ENCODE results near the gene HTR3A.
A peak's percentile ranks its signal among the peaks of the same experiment; 100 is the strongest.

HTR3A gene

GRCh38 chr11:113989916-113990315 is 15.0 kb downstream of the HTR3A start:
- TF ChIP-seq, protein P1, sequence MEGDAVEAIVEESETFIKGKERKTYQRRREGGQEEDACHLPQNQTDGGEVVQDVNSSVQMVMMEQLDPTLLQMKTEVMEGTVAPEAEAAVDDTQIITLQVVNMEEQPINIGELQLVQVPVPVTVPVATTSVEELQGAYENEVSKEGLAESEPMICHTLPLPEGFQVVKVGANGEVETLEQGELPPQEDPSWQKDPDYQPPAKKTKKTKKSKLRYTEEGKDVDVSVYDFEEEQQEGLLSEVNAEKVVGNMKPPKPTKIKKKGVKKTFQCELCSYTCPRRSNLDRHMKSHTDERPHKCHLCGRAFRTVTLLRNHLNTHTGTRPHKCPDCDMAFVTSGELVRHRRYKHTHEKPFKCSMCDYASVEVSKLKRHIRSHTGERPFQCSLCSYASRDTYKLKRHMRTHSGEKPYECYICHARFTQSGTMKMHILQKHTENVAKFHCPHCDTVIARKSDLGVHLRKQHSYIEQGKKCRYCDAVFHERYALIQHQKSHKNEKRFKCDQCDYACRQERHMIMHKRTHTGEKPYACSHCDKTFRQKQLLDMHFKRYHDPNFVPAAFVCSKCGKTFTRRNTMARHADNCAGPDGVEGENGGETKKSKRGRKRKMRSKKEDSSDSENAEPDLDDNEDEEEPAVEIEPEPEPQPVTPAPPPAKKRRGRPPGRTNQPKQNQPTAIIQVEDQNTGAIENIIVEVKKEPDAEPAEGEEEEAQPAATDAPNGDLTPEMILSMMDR (conservative IDR thresholded peaks at IDR 0.05; ENCODE audit: low read length), result no peak
- DNase-seq (ENCODE audit: low read depth), result no peak
- H3K4me3 ChIP-seq (ENCODE audit: low read length), result no peak overlapping the region

- no peak overlapping the region for H3K4me3 ChIP-seq (ENCODE audit: low read length)
- no peak for DNase-seq (ENCODE audit: low read depth)
- TF ChIP-seq, protein P1 (conservative IDR thresholded peaks at IDR 0.05; ENCODE audit: low read length), result no peak
Observed at GRCh38 chr11:113991170-113991569, 16.3 kb downstream of the HTR3A start.

DNA sequence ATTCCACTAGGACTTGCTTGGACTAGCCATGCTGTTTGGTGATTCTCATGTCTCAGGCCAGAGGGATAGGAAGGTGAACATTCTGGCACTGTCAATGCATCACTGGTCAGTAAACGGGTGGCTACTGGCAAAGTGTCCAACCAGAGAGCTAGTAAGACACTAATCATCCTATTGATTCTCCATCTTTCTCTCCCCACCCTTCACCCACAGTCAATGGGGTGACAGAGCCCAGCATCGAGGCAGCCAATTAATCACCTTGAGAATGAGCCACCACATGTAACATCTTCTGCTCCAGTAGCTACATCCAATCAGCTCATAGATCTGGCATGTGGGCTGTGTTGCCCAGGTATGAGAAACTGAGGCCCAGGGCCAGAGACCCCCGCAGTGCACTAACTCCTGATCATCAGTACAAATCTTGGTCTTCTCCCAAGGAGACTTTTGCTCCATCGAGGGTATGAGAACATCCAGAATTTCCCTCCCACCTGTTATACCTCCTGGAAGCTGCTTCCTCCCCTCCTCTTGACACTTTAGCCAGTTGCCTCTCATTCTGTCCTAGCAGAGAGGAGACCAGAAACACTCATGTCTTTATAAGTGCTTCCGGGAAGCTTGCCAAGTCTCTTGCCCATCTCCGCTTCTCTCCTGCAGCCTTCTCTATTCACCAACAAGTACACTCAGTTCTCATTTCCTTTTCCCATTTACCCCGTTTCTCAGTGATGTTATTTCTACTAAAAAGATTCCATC is 17.0 kb downstream of the HTR3A start:
- H3K4me3 ChIP-seq (ENCODE audit: low read length), result no peak overlapping the region
- DNase-seq (ENCODE audit: low read depth), result no peak

GRCh38 chr11:113992459-113993110 is 17.7 kb downstream of the HTR3A start:
- no peak overlapping the region for H3K4me3 ChIP-seq (ENCODE audit: low read length)
- TF ChIP-seq, protein P1 (conservative IDR thresholded peaks at IDR 0.05; ENCODE audit: low read length), result no peak
- DNase-seq (ENCODE audit: low read depth), result no peak

More for the DNA sequence above, 17.0 kb downstream of the HTR3A start:
- TF ChIP-seq, protein P1 (conservative IDR thresholded peaks at IDR 0.05; ENCODE audit: low read length), result no peak

GRCh38 chr11:113994077-113994954 is 19.4 kb downstream of the HTR3A start:
- DNase-seq (ENCODE audit: low read depth), result no peak
- TF ChIP-seq, protein P1 (conservative IDR thresholded peaks at IDR 0.05; ENCODE audit: low read length), result peak; percentile 65
- no peak overlapping the region for H3K4me3 ChIP-seq (ENCODE audit: low read length)

GRCh38 chr11:113997473-113997872 is 22.6 kb downstream of the HTR3A start:
- TF ChIP-seq, protein P1 (conservative IDR thresholded peaks at IDR 0.05; ENCODE audit: low read length), result no peak
- no peak for DNase-seq (ENCODE audit: low read depth)
- no peak overlapping the region for H3K4me3 ChIP-seq (ENCODE audit: low read length)

All from AG10803 (cell line).